Astrocyte of the cerebellum (primary cell): ENCODE measurements around the gene SPSB4.

Experiments used
- DNase-seq: peaks from one replicate; pipeline ENCODE4 v3.0.0-alpha.2; 2011; ENCODE audit warnings: low read depth
- H3K4me3 ChIP-seq: 2 replicates; pipeline ENCODE4 v1.5.1; 2011; ENCODE audit warnings: mild to moderate bottlenecking, low read depth, low read length, moderate library complexity
- in situ Hi-C: cut with HindIII; loops from 2 replicates; pipeline ENCODE4 v1.10.0; 2017; ENCODE audit warnings: low sequenced_read_pairs
- TF ChIP-seq, protein P1 (sequence below): IDR thresholded peaks from 2 replicates; pipeline ENCODE4 v1.5.1; 2012; ENCODE audit warnings: low read length, low read depth, moderate library complexity, mild to moderate bottlenecking; ENCODE audit errors: missing control alignments

Gene SPSB4

GRCh38 chr3:141074529-141074928 lies 23.4 kb downstream of the SPSB4 start:
- no peak for DNase-seq
- in situ Hi-C loops = no loop called here
- TF ChIP-seq, protein P1, sequence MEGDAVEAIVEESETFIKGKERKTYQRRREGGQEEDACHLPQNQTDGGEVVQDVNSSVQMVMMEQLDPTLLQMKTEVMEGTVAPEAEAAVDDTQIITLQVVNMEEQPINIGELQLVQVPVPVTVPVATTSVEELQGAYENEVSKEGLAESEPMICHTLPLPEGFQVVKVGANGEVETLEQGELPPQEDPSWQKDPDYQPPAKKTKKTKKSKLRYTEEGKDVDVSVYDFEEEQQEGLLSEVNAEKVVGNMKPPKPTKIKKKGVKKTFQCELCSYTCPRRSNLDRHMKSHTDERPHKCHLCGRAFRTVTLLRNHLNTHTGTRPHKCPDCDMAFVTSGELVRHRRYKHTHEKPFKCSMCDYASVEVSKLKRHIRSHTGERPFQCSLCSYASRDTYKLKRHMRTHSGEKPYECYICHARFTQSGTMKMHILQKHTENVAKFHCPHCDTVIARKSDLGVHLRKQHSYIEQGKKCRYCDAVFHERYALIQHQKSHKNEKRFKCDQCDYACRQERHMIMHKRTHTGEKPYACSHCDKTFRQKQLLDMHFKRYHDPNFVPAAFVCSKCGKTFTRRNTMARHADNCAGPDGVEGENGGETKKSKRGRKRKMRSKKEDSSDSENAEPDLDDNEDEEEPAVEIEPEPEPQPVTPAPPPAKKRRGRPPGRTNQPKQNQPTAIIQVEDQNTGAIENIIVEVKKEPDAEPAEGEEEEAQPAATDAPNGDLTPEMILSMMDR = no peak
- H3K4me3 ChIP-seq = no peak overlapping the region

DNA sequence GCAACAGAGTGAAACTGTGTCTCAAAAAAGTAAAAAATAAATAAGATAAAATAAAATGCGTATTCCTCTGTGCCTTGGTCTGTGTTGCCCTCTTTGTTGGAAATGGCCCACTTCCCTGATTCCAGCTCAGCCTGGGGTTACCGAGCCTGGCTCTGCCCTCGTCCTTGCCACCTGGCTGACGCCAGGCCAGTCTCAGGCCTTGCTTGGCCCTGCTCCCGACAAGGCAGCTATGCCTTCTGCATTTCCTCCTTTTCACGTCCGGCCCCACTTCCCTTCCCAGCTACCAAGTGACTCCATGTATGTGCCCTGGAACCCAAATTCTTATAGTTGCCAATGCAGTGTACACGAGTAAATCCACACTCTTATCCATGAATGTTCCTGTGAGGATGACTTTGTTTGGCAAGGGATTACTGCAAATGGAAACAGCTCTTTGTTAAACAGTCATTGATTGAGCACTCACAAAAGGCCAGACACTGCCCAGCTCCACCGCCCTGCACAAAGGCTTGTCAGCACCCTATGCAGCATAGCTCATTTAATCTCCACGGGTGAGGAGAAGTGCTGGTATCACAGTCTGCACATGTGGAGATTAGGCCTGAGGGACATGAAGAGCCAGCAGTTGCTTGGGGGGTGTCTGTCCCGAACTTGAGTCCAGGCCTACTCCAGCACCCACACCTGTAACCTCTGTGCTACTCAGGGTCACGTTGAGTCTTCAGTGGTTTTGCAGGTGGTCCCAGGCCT lies 25.1 kb downstream of the SPSB4 start:
- no peak for DNase-seq
- H3K4me3 ChIP-seq = no peak overlapping the region
- in situ Hi-C loops = no loop called here
- TF ChIP-seq, protein P1 = no peak

DNA sequence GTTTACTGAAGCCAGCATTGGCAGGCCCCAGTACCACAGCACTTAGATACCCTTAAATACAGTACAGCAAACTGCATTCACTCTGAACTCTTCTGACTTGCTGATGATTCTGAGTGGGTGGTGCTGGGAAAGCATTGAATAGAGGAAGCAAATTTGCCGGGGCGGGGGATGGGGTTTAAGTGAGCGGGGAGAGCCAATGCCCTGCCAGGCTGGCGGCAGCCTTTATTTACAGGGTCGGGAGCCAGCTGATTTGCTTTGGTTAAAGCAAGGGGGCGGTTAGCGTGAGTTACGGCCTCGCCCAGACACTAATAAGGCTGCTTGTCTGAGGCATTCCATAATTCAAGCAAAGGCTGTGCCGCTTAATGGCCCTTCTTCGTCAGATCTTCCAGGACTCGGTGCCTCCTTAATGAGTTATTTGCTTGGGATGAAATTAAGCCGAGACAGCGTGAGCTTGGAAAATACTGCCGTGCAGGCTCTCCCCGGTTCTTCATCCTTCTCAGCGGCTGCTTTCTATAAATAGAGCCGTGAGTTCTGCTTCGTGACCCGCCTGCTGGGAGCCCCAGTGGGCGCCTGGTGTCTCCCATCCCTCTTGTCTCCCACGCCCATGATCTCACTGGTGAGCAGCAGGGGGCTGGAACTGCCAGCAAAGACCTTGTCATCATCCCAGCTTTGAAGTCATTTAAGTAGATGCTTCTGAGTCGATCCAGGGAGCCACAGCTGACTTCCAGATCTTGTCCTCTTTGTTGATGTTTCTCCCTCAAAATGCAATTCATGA lies 25.8 kb downstream of the SPSB4 start:
- in situ Hi-C loops = no loop called here
- TF ChIP-seq, protein P1 = no peak
- peak overlapping the region; percentile 16 for H3K4me3 ChIP-seq
- DNase-seq = no peak

DNA sequence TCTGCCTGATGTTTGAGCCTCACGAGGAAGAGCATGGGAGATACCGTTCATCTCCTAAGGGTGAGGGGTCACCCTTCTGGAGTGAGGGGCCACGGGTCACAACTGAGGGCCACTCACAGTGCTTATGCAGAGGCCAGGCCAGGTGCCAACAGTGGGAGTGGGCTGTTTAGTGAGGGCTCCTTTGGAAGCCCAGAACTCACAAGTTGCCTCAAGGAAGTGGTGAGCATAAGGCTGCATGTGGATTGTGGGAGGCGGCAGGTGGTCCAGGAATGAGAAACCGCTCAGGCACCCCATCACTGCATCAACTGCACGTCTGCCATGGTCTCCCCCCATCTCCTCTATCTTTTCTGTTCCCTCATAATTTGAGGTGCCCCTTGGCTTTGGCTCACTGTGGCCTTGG lies 26.5 kb downstream of the SPSB4 start:
- in situ Hi-C loops = no loop called here
- H3K4me3 ChIP-seq = no peak overlapping the region
- TF ChIP-seq, protein P1 = no peak

GRCh38 chr3:141078200-141078599 lies 27.1 kb downstream of the SPSB4 start:
- no peak for DNase-seq
- in situ Hi-C loops = no loop called here
- TF ChIP-seq, protein P1 = no peak
- H3K4me3 ChIP-seq = no peak overlapping the region

More for the DNA sequence above, 26.5 kb downstream of the SPSB4 start:
- DNase-seq = no peak

DNA sequence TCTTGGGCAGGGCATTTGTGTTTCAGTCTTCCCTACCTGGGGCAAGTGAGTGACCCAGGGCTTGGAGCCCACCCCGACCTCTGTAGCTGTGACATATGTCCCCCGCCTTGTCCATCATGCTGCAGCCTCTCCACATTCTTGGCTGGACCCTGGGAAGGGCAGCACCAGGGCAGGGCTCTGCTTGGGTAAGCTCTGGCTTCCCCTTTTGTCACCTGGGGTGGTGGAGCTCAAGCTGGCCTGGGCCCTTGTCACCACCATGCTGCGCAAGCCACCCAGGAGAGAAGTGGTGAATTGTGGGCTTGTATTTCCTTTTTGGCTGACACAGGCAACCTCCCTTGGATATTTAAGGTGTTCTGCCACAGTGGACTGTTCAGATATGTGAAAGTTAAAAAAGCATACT lies 29.3 kb downstream of the SPSB4 start:
- in situ Hi-C loops = no loop called here
- DNase-seq = no peak
- no peak overlapping the region for H3K4me3 ChIP-seq
- TF ChIP-seq, protein P1 = no peak
